ENCODE measurements around the gene ATP2A1.
A peak's percentile ranks its signal among the peaks of the same experiment; 100 is the strongest.

ATP2A1 gene

GRCh38 chr16:28878083-28878926 lies at the start of gene ATP2A1:
ATP2A1 (plus strand) TSS chr16:28878488; CDS start chr16:28878672, 184 bp downstream.
- DNase-seq (ENCODE audit: low read depth), result no peak

- no peak for DNase-seq (ENCODE audit: low read depth)
These were observed 48.5 kb upstream of the ATP2A1 start for GRCh38 chr16:28829747-28830146.

GRCh38 chr16:28830531-28830930 lies 47.8 kb upstream of the ATP2A1 start:
- DNase-seq (ENCODE audit: low read depth), result no peak

DNA sequence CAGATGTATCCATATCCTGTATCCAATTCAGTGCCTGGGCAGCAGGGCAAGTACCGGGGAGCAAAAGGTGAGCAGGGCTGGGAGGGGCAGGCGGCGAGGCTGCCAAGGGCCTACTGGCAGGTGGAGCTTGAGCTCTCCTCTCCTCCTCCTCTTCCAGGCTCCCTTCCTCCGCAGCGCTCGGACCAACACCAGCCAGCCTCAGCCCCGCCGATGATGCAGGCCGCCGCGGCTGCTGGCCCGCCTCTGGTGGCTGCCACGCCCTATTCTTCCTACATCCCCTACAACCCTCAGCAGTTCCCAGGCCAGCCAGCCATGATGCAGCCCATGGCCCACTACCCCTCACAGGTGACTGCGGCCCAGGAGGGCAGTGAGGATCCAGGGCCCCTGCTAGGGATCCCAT lies 43.9 kb upstream of the ATP2A1 start:
- DNase-seq (ENCODE audit: low read depth), result no peak

- DNase-seq (ENCODE audit: low read depth), result no peak
These were observed 43.1 kb upstream of the ATP2A1 start for GRCh38 chr16:28834873-28835863.

DNA sequence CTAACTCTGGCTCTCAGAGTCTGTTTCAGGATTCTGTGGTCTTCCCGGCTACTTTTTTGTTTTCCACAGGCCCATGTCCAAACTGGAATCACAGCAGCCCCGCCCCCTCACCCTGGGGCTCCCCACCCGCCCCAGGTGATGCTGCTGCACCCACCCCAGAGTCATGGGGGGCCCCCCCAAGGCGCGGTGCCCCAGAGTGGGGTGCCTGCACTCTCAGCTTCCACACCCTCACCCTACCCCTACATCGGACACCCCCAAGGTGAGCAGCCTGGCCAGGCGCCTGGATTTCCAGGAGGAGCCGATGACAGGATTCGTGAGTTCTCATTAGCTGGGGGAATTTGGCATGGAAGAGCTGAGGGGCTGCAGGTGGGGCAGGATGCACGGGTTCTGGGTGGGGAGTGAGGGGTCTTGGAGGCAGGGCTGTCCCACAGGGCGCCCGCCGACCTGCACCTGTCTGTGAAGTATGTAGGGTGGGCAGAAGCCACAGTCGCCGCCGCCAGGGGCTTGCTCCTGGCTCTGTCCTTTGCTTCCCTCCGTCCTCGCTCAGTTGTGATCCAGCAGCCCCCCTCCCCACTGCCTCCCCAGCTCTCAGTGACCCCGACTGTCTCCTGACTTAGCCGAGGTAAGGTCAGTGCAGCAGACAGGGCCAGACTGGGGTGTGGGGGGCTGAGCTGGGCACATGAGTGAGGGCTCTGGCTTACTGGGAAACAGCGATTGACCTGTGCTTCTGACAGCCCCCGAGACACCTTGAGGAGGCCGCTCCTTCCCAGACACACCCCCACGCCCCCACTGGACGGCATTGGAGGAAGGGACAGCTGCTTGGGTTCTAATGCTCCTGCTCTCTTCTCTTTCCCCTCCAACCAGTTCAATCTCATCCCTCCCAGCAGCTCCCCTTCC lies 42.2 kb upstream of the ATP2A1 start:
- no peak for DNase-seq (ENCODE audit: low read depth)

GRCh38 chr16:28836761-28837064 lies 41.6 kb upstream of the ATP2A1 start:
- DNase-seq (ENCODE audit: low read depth), result no peak

- no peak for DNase-seq (ENCODE audit: low read depth)
These were observed 40.4 kb upstream of the ATP2A1 start for GRCh38 chr16:28837672-28838557.

DNA sequence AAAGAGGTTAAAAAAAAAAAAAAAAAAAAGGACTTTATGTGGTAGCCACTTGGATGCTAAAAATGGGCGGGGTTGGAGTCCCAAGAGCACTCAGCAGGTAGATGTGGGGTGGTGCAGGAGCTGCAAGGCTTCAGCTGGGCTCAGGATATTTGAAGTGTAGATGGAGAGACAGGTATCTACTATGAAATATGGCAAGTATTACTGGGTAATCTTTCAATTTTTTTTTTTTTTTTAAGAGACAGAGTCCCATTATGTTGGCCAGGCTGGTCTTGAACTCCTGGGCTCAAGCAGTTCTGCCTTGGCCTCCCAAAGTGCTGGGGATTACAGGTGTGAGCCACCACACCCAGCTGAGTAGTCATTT lies 39.8 kb upstream of the ATP2A1 start:
- DNase-seq (ENCODE audit: low read depth), result no peak

GRCh38 chr16:28839004-28839639 lies 39.2 kb upstream of the ATP2A1 start:
- no peak for DNase-seq (ENCODE audit: low read depth)

GRCh38 chr16:28839899-28840298 lies 38.4 kb upstream of the ATP2A1 start:
- no peak for DNase-seq (ENCODE audit: low read depth)

- DNase-seq (ENCODE audit: low read depth), result no peak
These were observed 35.6 kb upstream of the ATP2A1 start for GRCh38 chr16:28842696-28843095.

DNA sequence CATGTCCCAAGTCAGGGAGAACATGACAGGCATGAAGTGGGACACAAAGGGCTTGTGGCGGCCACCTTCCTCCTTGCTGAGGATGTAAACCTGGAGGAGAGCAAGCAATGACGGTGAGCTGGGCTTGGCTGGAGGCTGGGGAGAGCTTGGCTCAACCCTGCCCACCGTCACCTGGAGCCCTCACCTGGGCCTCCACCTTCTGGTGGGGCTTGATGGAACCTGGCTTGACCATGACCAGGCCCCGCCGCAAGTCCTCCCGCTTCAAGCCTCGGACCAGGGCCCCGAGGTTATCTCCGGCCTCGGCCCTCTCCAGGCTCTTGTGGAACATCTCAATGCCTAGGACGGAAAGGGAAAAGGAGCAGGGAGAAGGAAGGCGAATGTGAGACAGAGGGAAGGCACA lies 34.5 kb upstream of the ATP2A1 start:
- no peak for DNase-seq (ENCODE audit: low read depth)

- DNase-seq (ENCODE audit: low read depth), result no peak
These were observed 33.9 kb upstream of the ATP2A1 start for GRCh38 chr16:28844226-28844885.

DNA sequence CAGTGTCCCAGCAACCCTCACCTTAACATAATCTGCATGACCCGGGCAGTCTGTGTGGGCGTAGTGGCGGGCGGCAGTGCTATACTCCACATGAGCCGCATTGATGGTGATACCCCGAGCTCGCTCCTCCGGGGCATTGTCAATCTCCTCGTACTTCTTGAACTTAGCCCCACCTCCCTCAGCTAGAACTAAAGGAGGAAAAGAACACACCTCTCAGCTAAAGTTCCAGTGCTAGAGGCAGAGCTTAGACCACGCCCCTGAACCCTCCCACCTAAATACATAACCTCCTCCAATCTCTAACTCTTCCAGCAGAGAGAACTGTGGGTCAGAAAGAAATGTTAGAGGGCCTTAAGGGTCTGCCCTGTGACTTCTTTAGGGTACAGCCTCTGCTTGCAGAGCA lies 33.0 kb upstream of the ATP2A1 start:
- DNase-seq (ENCODE audit: low read depth), result no peak

- no peak for DNase-seq (ENCODE audit: low read depth)
These were observed 32.6 kb upstream of the ATP2A1 start for GRCh38 chr16:28845761-28846079.

GRCh38 chr16:28846080-28846932 lies 32.0 kb upstream of the ATP2A1 start, which contains the start of gene TUFM:
TUFM (minus strand) TSS chr16:28846348; CDS start chr16:28846269, 79 bp downstream.
- DNase-seq (ENCODE audit: low read depth), result peak; percentile 98

DNA sequence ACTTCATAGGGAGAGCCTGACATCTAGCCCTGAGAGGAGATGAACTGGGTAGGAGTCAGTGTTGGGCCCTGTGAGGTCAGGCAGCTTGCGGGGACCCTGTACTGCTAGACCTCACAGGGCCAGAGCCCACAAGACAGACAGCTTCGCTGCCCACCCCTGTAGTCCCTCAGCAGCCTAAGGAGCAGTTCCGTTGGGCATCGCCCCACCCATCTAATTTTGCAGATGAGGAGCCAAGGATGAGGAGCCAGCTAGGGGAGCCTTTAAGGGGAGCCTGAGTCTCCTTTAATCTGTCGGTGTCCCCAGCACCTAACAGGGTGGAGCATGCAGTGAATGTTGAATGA lies 31.4 kb upstream of the ATP2A1 start:
- no peak for DNase-seq (ENCODE audit: low read depth)

GRCh38 chr16:28858421-28858820 lies 19.9 kb upstream of the ATP2A1 start:
- DNase-seq (ENCODE audit: low read depth), result no peak
